Activated CD4-positive, alpha-beta T cell treated with anti-CD3 and anti-CD28 coated beads, Interleukin-2, amount 10 ng/mL, durations not matched to agents 7 days and 5 days (primary cell): ENCODE data around the gene ASCC1. TPM values are rescaled to one million over a fixed set of nuclear protein-coding genes. Genes with fewer than 3 reads are reported as not detected.

Source experiments
- CTCF ChIA-PET: fragments of 350-600 bp; sonication (Branson Sonifier 250); formaldehyde crosslinking; loops from one replicate; lab custom pipeline; 2021; ENCODE audit warnings: antibody characterized with exemption; lab: Charles Lee
- POLR2A ChIA-PET: fragments of 350-600 bp; sonication (Branson Sonifier 250); formaldehyde crosslinking; loops from one replicate; lab custom pipeline; 2021; ENCODE audit warnings: antibody characterized with exemption; lab: Charles Lee
- DNase-seq: peaks from one replicate; pipeline ENCODE4 v3.0.0-alpha.2; 2020
- H3K27ac Mint-ChIP-seq: one replicate; pipeline ENCODE4 v1.8.0; 2021; ENCODE audit warnings: mild to moderate bottlenecking, moderate library complexity, mixed read lengths
- H3K27me3 Mint-ChIP-seq: one replicate; pipeline ENCODE4 v1.8.0; 2021; ENCODE audit warnings: mixed read lengths
- H3K36me3 Mint-ChIP-seq: one replicate; pipeline ENCODE4 v1.8.0; 2021; ENCODE audit warnings: low read depth, mixed read lengths
- H3K4me1 Mint-ChIP-seq: one replicate; pipeline ENCODE4 v1.8.0; 2021; ENCODE audit warnings: mixed read lengths
- H3K4me3 Mint-ChIP-seq: one replicate; pipeline ENCODE4 v1.8.0; 2021; ENCODE audit warnings: mild to moderate bottlenecking, moderate library complexity, mixed read lengths
- H3K9me3 Mint-ChIP-seq: one replicate; pipeline ENCODE4 v1.8.0; 2021; ENCODE audit warnings: mixed read lengths
- total RNA-seq, 2 experiments: library from RNA; stranded (reverse); gene quantifications; one replicate each; pipeline ENCODE4 v1.2.3, GENCODE V29; 2021

The ASCC1 gene
- total RNA-seq, 2 experiments from 2014 or later: 24.8 to 35.6 TPM

DNA sequence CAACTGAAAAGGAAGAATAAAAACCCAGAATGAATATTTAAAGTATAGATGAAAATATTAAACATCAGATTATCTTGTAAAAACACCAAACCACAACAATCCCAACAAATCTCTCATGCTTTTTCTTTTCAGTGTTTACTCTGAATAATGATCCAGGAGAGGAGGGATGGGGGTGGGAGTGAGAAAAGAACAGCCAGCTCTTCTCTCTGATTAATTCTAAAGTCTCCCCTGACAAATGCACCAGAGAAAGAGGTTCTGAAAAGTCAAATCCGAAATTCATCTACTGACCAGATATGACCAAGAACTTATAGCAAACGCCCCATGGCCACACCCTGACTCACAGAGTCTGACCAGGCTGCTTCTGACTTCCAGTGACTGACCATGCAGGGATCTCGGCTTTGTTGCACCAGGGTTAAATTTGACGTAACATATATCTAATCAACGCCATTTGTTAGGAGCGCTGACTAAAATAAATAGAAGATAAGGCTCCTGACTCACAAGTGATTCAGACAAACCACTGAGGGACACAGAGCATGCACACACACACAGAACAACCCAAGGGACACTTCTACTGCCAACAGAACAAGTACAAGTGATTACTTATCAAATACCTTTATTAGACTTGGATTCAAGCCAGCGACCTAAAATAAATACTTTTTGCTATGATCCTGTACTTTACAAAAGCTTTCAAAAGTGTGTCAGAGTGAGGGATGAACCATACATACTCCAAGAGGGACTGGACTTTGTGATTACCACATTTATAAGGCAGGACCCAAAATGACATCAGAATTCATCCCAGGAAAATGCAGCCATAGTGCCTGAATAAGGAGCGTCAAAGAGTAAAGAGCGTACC, 118.4 kb downstream of the ASCC1 start:
- Mint-ChIP-seq H3K36me3 (peaks cover 53% of the 10 kb centered on the region), H3K27ac (no peak overlapping the region), H3K9me3 (no peaks in the 10 kb centered on the region), H3K4me3 (no peak overlapping the region), H3K4me1 (peaks cover 51% of the 10 kb centered on the region), H3K27me3 (no peaks in the 10 kb centered on the region)
- ChIA-PET POLR2A (no interaction called here), CTCF (interaction anchor here (1.5 kb wide), 1 partner anchor 15 kb away, joined by 3 read pairs; no protein-coding TSS in a partner anchor)
- no peak for DNase-seq

DNA sequence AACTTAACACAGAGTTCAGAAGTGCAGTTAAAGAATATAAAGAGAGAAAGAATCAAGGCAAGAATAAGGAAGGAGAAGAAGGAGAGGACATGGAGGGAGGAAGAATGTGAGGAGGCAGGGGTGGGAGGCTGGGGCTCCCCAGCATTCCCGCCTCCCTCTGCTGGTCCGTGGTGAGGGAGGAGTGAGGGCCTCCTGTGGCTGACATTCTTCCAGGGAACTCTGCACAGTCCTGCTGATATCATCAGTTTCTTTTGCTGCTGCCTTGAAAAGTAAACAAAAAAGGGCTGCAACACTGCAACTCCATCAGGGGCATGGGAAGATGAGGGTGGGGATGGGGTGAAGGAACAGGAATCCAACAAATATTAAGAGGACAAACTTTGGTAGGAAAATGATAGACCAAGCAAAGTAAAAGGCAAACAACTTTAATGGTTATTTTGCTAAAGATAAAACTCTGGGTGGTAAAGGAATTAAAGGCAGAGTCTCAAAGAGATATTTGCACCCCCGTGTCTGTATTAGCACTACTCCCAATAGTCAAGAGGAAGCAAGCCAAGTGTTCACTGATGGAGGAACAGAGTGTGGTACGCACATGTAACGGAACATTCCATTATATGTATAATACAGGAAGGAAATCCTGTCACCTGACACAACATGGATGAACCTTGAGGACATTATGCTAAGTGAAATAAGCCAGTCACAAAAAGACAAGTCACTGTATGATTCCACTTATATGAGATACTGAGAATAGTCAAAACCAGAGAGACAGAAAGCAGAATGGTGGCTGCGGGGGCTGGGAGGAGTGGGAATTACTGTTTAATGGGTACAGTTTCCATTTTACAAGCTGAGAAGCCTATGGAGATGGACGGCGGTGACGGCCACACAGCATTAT, 119.7 kb downstream of the ASCC1 start:
- CTCF ChIA-PET: interaction anchor here (1.5 kb wide), 1 partner anchor 63 kb away, joined by 5 read pairs; no protein-coding TSS in a partner anchor
- POLR2A ChIA-PET: no interaction called here
- Mint-ChIP-seq H3K27ac (no peak overlapping the region), H3K27me3 (no peaks in the 10 kb centered on the region), H3K9me3 (no peaks in the 10 kb centered on the region), H3K36me3 (peaks cover 45% of the 10 kb centered on the region), H3K4me3 (no peak overlapping the region), H3K4me1 (peaks cover 44% of the 10 kb centered on the region)
- DNase-seq: no peak

DNA sequence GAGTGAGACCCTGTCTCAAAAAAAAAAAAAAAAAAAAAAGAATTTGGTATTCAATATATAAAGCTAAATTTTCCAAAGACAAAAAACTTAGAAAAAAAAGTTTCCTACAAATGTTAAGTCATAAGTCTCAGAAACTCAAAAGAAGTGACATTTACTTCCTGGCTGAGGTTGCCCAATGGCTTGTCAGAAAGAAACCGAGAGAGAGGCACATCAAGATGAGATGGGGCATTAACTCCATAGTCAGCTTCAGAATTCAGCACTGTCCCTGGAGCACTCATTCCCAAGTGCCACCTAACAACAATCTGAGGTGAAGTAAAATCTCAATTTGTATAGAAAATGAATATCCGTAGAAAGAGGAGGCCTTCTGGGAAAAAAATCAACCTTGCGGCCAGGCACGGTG, 120.9 kb downstream of the ASCC1 start:
- Mint-ChIP-seq H3K36me3 (peaks cover 39% of the 10 kb centered on the region), H3K27ac (no peak overlapping the region), H3K4me1 (peaks cover 44% of the 10 kb centered on the region), H3K9me3 (no peaks in the 10 kb centered on the region), H3K27me3 (no peaks in the 10 kb centered on the region), H3K4me3 (no peak overlapping the region)
- ChIA-PET POLR2A (interaction anchor here (0.6 kb wide), 1 partner anchor 9 kb away, joined by 4 read pairs; no protein-coding TSS in a partner anchor), CTCF (interaction anchor here (1.5 kb wide), 1 partner anchor 64 kb away, joined by 5 read pairs; no protein-coding TSS in a partner anchor)
- no peak for DNase-seq

DNA sequence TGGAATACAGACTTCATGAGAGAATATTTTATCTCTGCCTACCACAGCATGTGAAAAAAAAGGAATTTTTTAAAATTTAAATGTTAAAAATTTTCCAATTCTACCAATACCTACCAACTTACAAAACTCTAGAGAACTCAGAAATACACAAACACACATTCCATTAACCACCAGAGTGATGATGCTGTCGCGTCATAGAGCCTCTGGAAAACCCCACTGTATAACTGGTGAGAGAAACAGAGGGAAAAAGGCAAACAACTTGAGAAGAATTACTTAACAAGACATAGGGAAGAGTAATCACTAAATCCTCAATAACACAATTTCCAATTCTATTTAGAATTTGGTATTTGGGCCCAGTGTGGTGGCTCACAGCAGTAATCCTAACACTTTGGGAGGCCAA, 121.5 kb downstream of the ASCC1 start:
- POLR2A ChIA-PET: no interaction called here
- Mint-ChIP-seq H3K4me3 (no peak overlapping the region), H3K4me1 (peaks cover 50% of the 10 kb centered on the region), H3K36me3 (peaks cover 38% of the 10 kb centered on the region), H3K27me3 (no peaks in the 10 kb centered on the region), H3K27ac (no peak overlapping the region), H3K9me3 (no peaks in the 10 kb centered on the region)
- no peak for DNase-seq
- CTCF ChIA-PET: interaction anchor here (1.5 kb wide), 1 partner anchor 65 kb away, joined by 5 read pairs; no protein-coding TSS in a partner anchor

DNA sequence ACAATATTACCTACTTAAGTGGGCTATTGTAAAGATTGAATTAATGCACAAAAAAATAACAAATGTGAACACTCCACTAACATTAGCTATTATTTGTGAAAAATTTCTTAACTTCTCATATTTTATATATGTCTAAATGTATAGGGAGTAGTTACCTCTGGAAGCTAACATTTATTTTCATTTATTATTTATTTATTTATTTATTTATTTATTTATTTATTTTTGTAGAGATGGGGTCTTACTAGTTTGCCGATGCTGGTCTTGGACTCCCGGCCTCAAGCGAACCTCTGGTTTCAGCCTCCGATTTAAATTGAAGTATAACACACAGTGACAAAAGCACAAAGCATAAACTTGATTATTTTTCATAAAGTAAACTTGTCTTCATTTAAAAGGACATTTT, 122.6 kb downstream of the ASCC1 start:
- DNase-seq: no peak
- Mint-ChIP-seq H3K36me3 (peaks cover 34% of the 10 kb centered on the region), H3K27ac (no peak overlapping the region), H3K27me3 (no peaks in the 10 kb centered on the region), H3K4me3 (no peak overlapping the region), H3K9me3 (no peaks in the 10 kb centered on the region), H3K4me1 (peaks cover 52% of the 10 kb centered on the region)
- CTCF ChIA-PET: interaction anchor here (0.5 to 1.4 kb wide), 3 partner anchors 8 to 82 kb away, joined by 3 to 6 read pairs (median 5); no protein-coding TSS in a partner anchor
- POLR2A ChIA-PET: interaction anchor here (0.7 kb wide), 1 partner anchor 1001 kb away, joined by 10 read pairs; no protein-coding TSS in a partner anchor

DNA sequence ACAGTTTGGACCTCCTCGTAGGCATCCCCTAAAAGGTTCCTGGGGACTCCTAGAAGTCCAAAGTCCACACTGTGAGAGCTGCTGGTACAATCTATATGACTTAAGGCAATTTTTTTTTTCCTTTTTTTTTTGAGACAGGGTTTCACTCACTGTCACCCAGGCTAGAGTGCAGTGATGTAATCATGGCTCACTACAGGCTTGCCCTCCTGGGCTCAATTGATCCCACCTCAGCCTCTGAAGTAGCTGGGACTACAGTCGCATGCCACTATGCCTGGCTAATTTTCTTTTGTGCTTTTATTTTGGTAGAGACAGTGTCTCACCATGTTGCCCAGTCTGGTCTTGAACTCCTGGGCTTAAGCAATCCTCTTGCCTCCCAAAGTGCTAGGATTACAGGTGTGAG, 123.1 kb downstream of the ASCC1 start:
- peaks cover 37% of the 10 kb centered on the region for H3K36me3 Mint-ChIP-seq
- ChIA-PET CTCF (interaction anchor here (0.5 to 1.4 kb wide), 4 partner anchors 8 to 82 kb away, joined by 3 to 6 read pairs (median 4); no protein-coding TSS in a partner anchor), POLR2A (interaction anchor here (0.6 kb wide), 1 partner anchor 205 kb away, joined by 3 read pairs; no protein-coding TSS in a partner anchor)
- peaks cover 52% of the 10 kb centered on the region for H3K4me1 Mint-ChIP-seq
- no peaks in the 10 kb centered on the region for H3K9me3 Mint-ChIP-seq
- no peak for DNase-seq
- no peak overlapping the region for H3K27ac Mint-ChIP-seq
- no peaks in the 10 kb centered on the region for H3K27me3 Mint-ChIP-seq
- no peak overlapping the region for H3K4me3 Mint-ChIP-seq

DNA sequence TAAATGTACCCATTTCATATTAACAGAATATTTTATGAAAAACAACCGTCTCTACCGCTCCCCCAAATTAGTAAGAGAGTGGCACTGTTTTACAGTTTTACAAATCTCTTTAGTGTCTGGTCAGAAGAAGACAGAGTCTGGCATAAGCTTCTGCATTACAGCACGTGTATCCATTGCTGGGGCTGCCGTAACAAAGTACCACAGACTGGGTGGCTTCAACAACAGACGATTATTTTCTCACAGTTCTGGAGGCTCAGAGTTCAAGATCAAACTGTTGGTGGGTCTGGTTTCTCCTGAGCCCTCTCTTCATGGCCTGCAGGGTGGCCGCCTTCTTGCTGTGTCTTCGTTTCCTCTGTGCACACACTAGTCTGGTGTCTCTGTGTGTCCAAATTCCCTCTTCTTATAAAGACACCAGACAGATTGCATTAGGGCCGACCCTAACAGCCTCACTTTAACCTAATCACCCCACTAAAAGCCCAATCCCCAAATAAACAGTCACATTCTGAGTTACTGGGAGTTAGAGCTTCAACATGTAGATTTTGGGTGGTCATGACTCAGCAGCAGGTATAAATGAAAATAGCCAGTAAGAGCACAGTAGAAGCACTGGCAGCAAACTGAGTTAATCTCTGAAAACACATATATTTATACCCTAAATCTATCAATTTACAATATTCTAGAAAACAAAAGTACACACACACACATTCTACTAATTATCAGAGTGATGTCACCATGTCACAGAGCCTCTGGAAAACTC, 123.7 kb downstream of the ASCC1 start:
- no peaks in the 10 kb centered on the region for H3K27me3 Mint-ChIP-seq
- no peak overlapping the region for H3K4me3 Mint-ChIP-seq
- DNase-seq: no peak
- H3K36me3 Mint-ChIP-seq: peaks cover 34% of the 10 kb centered on the region
- CTCF ChIA-PET: interaction anchor here (0.6 to 1.4 kb wide), 3 partner anchors 9 to 45 kb away, joined by 3 to 6 read pairs (median 5); no protein-coding TSS in a partner anchor
- H3K27ac Mint-ChIP-seq: peak overlapping the region; percentile 7
- no peaks in the 10 kb centered on the region for H3K9me3 Mint-ChIP-seq
- POLR2A ChIA-PET: interaction anchor here (0.6 kb wide), 1 partner anchor 205 kb away, joined by 3 read pairs; no protein-coding TSS in a partner anchor
- peaks cover 47% of the 10 kb centered on the region for H3K4me1 Mint-ChIP-seq

DNA sequence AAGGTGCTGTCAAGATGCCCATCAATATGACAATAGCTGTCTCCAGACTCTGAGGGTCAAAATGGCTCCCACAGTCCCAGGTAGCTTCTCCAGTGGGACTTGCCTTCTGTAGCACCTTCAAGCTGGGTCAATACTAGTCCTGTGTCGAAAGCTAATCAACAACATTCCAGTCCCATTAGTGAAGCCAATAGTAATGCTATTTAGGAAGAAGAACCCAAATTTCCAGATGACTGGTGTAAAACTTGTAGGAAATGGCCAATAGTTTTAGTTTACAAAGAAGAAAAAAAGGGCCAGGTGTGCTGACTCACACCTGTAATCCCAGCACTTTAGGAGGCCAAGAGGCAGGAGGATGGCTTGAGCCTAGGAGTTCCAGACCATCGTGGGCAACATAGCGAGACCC, 125.8 kb downstream of the ASCC1 start:
- ChIA-PET CTCF (interaction anchor here (0.6 to 1.4 kb wide), 3 partner anchors 111 to 245 kb away, joined by 3 read pairs; no protein-coding TSS in a partner anchor), POLR2A (no interaction called here)
- Mint-ChIP-seq H3K27me3 (no peaks in the 10 kb centered on the region), H3K36me3 (peaks cover 38% of the 10 kb centered on the region), H3K27ac (peak overlapping the region; percentile 100), H3K4me3 (no peak overlapping the region), H3K9me3 (no peaks in the 10 kb centered on the region), H3K4me1 (peaks cover 45% of the 10 kb centered on the region)
- no peak for DNase-seq

DNA sequence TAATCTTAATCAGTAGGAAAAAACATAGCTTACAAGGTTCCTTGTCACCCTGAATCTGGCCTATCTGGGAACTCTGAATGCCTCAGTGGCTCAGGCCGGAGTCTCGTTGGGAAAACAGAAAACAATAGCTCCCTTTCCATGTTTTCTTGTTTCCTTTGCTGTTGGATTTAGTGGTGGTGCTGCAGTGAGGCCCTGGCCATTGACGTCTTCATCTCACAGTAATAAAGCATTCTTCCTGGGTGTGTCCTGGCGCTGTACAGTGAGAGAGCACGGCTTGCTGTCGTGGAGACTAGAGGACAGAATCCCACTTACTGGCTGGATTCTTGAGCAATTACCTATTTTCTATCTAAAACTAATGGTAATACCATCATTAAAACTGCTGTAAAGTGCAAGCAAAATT, 126.5 kb downstream of the ASCC1 start:
- peak overlapping the region; percentile 100 for H3K27ac Mint-ChIP-seq
- peaks cover 48% of the 10 kb centered on the region for H3K4me1 Mint-ChIP-seq
- no peaks in the 10 kb centered on the region for H3K27me3 Mint-ChIP-seq
- ChIA-PET CTCF (interaction anchor here (0.6 to 1.4 kb wide), 5 partner anchors 22 to 248 kb away, joined by 3 to 4 read pairs (median 3); no protein-coding TSS in a partner anchor), POLR2A (interaction anchor here (1.0 kb wide), 1 partner anchor 18 kb away, joined by 4 read pairs; no protein-coding TSS in a partner anchor)
- DNase-seq: no peak
- peaks cover 41% of the 10 kb centered on the region for H3K36me3 Mint-ChIP-seq
- peak overlapping the region; percentile 68 for H3K4me3 Mint-ChIP-seq
- no peaks in the 10 kb centered on the region for H3K9me3 Mint-ChIP-seq

DNA sequence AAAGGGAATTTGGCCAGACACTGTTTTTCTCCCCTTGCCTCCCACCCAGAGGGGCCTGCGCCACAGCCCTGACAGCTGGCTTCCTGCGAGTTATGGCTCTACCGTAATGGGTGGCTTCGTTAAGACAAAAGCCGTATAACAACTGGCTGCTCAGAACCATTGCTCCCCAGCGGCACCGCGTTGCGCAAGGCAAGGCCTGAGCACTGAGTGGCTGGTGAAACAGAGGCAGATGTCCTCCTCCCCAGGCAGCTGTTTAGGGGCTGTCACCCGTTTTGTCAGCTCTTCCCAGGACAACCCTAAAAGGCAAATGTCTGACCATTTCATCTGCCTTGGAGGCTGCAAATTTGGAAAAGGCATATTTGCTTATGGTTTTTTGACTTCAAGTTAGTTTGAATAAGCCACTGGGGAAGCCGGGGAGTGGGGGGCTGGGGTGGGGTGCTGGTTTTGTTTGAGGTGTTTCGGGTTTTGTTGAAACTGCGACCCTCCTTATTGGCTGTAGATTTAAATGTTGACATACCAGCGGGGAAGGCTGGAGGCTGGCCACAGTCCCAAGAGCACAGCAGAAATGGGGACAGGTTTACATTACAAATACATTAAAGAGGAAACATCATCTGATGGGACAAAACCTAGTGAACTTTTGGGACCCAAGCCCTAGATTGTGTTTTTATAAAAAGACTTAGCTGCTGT, 127.0 kb downstream of the ASCC1 start:
- ChIA-PET POLR2A (interaction anchor here (0.8 to 1.0 kb wide), 3 partner anchors 10 to 27 kb away, joined by 3 to 4 read pairs (median 4); no protein-coding TSS in a partner anchor), CTCF (interaction anchor here (0.6 to 1.4 kb wide), 7 partner anchors 11 to 518 kb away, joined by 3 to 5 read pairs (median 3); no protein-coding TSS in a partner anchor)
- peak overlapping the region; percentile 99 for H3K4me3 Mint-ChIP-seq
- no peaks in the 10 kb centered on the region for H3K27me3 Mint-ChIP-seq
- DNase-seq: peak; percentile 64
- H3K4me1 Mint-ChIP-seq: peaks cover 48% of the 10 kb centered on the region
- H3K36me3 Mint-ChIP-seq: peaks cover 41% of the 10 kb centered on the region
- no peaks in the 10 kb centered on the region for H3K9me3 Mint-ChIP-seq
- peak overlapping the region; percentile 100 for H3K27ac Mint-ChIP-seq
